22Rv1 (cell line): Measurements from ENCODE around the gene CDA.

Experiments
- CTCF ChIP-seq: fragments of 450-650 bp; IDR thresholded peaks from 2 replicates; pipeline ENCODE4 v1.5.1; 2017; ENCODE audit warnings: mild to moderate bottlenecking
- ZFX ChIP-seq: fragments of 450-650 bp; IDR thresholded peaks from 2 replicates; pipeline ENCODE4 v1.6.1; 2017; ENCODE audit warnings: antibody characterized with exemption, borderline replicate concordance

- TF ChIP-seq CTCF (no peak), ZFX (no peak)
Observed at GRCh38 chr1:20636785-20637347, 48.0 kb downstream of the CDA start.
